Adipose tissue (tissue), 3 donors: ENCODE data around the gene PDLIM1. TPM values are rescaled to one million over a fixed set of nuclear protein-coding genes. Genes with fewer than 3 reads are reported as not detected.
"Not testable (repeated sequence)": the region's sequence is repeated elsewhere in the genome, so short reads cannot be mapped to it uniquely, and the experiment has no call there.

Experiments
- H3K27ac ChIP-seq: one replicate; pipeline ENCODE4 v1.5.1; 2013; ENCODE audit warnings: low read depth, low read length
- whole genome bisulfite sequencing, 3 donors: extraction: QIAGEN DNeasy Blood & Tissue Kit; methylation state at CpG; one replicate each; pipeline ENCODE4 v1.1.7; 2013; 5-methylcytosine and 5-hydroxymethylcytosine counted together
- polyA plus RNA-seq, 3 donors: library from polyadenylated mRNA; stranded (reverse); fragments of 200-250 nt; gene quantifications; one replicate each; pipeline ENCODE4 v1.2.3, GENCODE V29; 2013
- donor health status: healthy with polysubstance abuse.
- donor health status: Bipolar disorder and iron deficiency.
- donor health status: healthy.

PDLIM1 gene
- polyA plus RNA-seq, 3 donors: 70.4 to 239 (median 228) TPM

GRCh38 chr10:95234951-95235350 is 55.9 kb downstream of the PDLIM1 start:
- WGBS, 3 donors: 78 to 88% (median 81%) methylated on average over 5 of the region's 5 CpGs
- no peak overlapping the region for H3K27ac ChIP-seq

GRCh38 chr10:95233377-95234034 is 57.3 kb downstream of the PDLIM1 start:
- WGBS, 3 donors: 79 to 88% (median 85%) methylated on average over 2 of the region's 2 CpGs
- H3K27ac ChIP-seq: no peak overlapping the region

- not testable (repeated sequence) for H3K27ac ChIP-seq
- WGBS, 3 donors: 32 to 42% (median 39%) methylated on average over 32 to 36 of the region's 36 CpGs
Observed at GRCh38 chr10:95230677-95231586, 59.9 kb downstream of the PDLIM1 start.

- WGBS, 3 donors: 53 to 65% (median 63%) methylated on average over 10 of the region's 10 CpGs
- H3K27ac ChIP-seq: no peak overlapping the region
Observed at GRCh38 chr10:95229724-95230627, 60.8 kb downstream of the PDLIM1 start.

GRCh38 chr10:95228934-95229723 is 61.7 kb downstream of the PDLIM1 start:
- 83 to 86% (median 86%) methylated on average over 12 to 14 of the region's 14 CpGs for WGBS, 3 donors
- H3K27ac ChIP-seq: not testable (repeated sequence)

- no peak overlapping the region for H3K27ac ChIP-seq
- WGBS, 3 donors: 47 to 90% (median 70%) methylated on average over 2 of the region's 2 CpGs
Observed at GRCh38 chr10:95225136-95225535, 65.7 kb downstream of the PDLIM1 start.

- no peak overlapping the region for H3K27ac ChIP-seq
Observed at GRCh38 chr10:95221124-95221523, 69.7 kb downstream of the PDLIM1 start.

GRCh38 chr10:95220539-95220938 is 70.3 kb downstream of the PDLIM1 start:
- 89 to 90% (median 89%) methylated on average over 3 of the region's 3 CpGs for WGBS, 3 donors
- no peak overlapping the region for H3K27ac ChIP-seq

More at GRCh38 chr10:95221124-95221523, 69.7 kb downstream of the PDLIM1 start:
- 71 to 88% (median 80%) methylated on average over 5 of the region's 5 CpGs for WGBS, 3 donors

- WGBS, 3 donors: 63 to 86% (median 63%) methylated on average over 1 of the region's 1 CpG
- no peak overlapping the region for H3K27ac ChIP-seq
Observed at GRCh38 chr10:95217476-95217875, 73.3 kb downstream of the PDLIM1 start.

- WGBS, 3 donors: 57 to 89% (median 62%) methylated on average over 3 of the region's 3 CpGs
Observed at GRCh38 chr10:95214793-95215192, 76.0 kb downstream of the PDLIM1 start.

GRCh38 chr10:95214369-95214768 is 76.4 kb downstream of the PDLIM1 start:
- WGBS, 3 donors: 69 to 81% (median 72%) methylated on average over 2 of the region's 2 CpGs

More at GRCh38 chr10:95214793-95215192, 76.0 kb downstream of the PDLIM1 start:
- H3K27ac ChIP-seq: no peak overlapping the region

GRCh38 chr10:95211606-95212279 is 79.1 kb downstream of the PDLIM1 start:
- no peak overlapping the region for H3K27ac ChIP-seq
- 78 to 90% (median 86%) methylated on average over 3 of the region's 3 CpGs for WGBS, 3 donors

More at GRCh38 chr10:95214369-95214768, 76.4 kb downstream of the PDLIM1 start:
- H3K27ac ChIP-seq: no peak overlapping the region

GRCh38 chr10:95209509-95210127 is 81.2 kb downstream of the PDLIM1 start:
- 95 to 96% (median 95%) methylated on average over 6 of the region's 6 CpGs for WGBS, 3 donors

GRCh38 chr10:95208702-95209391 is 82.0 kb downstream of the PDLIM1 start:
- 62 to 74% (median 63%) methylated on average over 8 of the region's 8 CpGs for WGBS, 3 donors

More at GRCh38 chr10:95209509-95210127, 81.2 kb downstream of the PDLIM1 start:
- no peak overlapping the region for H3K27ac ChIP-seq

GRCh38 chr10:95202865-95203264 is 87.9 kb downstream of the PDLIM1 start:
- not testable (repeated sequence) for H3K27ac ChIP-seq
- 77 to 94% (median 89%) methylated on average over 5 of the region's 5 CpGs for WGBS, 3 donors

More at GRCh38 chr10:95208702-95209391, 82.0 kb downstream of the PDLIM1 start:
- H3K27ac ChIP-seq: no peak overlapping the region

GRCh38 chr10:95201736-95202135 is 89.1 kb downstream of the PDLIM1 start:
- 93 to 97% (median 96%) methylated on average over 4 of the region's 4 CpGs for WGBS, 3 donors
- H3K27ac ChIP-seq: no peak overlapping the region
